ACHN (cell line): ENCODE results near the gene CD68.

Experiments used
- DNase-seq: peaks from one replicate; pipeline ENCODE4 v3.0.0-alpha.2; 2015
- in situ Hi-C: cut with HindIII; loops from 2 replicates; pipeline ENCODE4 v1.10.0; 2017; ENCODE audit warnings: low sequenced_read_pairs, low pct_ligation_motif_present, low pct_unique_long_range_greater_than_20kb

Gene CD68

DNA sequence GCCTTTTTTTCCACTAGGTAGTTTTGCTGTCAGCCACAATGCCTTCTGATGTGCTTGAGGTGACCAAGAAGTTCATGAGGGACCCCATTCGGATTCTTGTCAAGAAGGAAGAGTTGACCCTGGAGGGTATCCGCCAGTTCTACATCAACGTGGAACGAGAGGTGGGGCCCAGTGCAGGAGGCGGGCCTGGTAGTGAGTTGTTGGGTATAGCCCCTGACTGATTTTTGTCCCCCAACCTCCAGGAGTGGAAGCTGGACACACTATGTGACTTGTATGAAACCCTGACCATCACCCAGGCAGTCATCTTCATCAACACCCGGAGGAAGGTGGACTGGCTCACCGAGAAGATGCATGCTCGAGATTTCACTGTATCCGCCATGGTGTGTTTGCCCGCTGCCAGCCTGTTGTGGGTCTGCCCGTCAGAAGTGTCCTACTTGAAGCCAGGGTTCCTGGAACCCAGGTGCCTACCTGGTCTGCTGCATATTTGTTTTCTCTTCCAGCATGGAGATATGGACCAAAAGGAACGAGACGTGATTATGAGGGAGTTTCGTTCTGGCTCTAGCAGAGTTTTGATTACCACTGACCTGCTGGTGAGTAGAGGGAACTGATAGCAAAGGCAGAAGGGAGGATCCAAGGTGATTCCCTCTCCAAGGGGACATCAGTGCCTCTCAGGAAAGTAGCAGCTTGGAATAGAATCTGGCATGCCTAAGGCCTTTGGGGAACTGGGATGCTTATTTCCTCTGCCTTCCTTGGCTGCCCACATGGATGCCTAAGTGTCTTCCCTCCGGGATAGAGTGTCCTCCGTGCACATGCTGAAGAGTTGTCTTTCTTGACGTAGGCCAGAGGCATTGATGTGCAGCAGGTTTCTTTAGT, 1.9 kb upstream of the CD68 start:
- in situ Hi-C loops, result no loop called here
- no peak for DNase-seq

DNA sequence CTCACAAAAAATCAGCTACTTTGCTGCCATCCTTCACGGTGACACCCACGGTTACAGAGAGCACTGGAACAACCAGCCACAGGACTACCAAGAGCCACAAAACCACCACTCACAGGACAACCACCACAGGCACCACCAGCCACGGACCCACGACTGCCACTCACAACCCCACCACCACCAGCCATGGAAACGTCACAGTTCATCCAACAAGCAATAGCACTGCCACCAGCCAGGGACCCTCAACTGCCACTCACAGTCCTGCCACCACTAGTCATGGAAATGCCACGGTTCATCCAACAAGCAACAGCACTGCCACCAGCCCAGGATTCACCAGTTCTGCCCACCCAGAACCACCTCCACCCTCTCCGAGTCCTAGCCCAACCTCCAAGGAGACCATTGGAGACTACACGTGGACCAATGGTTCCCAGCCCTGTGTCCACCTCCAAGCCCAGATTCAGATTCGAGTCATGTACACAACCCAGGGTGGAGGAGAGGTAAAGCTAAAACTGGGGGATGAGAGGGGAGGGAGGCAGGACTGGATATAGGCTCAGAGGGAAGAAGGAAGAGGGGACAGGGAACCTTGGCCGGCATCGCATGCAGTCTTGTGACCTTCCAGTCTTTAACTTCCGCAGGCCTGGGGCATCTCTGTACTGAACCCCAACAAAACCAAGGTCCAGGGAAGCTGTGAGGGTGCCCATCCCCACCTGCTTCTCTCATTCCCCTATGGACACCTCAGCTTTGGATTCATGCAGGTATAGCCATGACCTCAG, 581 bp downstream of the CD68 start:
- DNase-seq, result no peak
- in situ Hi-C loops, result no loop called here

DNA sequence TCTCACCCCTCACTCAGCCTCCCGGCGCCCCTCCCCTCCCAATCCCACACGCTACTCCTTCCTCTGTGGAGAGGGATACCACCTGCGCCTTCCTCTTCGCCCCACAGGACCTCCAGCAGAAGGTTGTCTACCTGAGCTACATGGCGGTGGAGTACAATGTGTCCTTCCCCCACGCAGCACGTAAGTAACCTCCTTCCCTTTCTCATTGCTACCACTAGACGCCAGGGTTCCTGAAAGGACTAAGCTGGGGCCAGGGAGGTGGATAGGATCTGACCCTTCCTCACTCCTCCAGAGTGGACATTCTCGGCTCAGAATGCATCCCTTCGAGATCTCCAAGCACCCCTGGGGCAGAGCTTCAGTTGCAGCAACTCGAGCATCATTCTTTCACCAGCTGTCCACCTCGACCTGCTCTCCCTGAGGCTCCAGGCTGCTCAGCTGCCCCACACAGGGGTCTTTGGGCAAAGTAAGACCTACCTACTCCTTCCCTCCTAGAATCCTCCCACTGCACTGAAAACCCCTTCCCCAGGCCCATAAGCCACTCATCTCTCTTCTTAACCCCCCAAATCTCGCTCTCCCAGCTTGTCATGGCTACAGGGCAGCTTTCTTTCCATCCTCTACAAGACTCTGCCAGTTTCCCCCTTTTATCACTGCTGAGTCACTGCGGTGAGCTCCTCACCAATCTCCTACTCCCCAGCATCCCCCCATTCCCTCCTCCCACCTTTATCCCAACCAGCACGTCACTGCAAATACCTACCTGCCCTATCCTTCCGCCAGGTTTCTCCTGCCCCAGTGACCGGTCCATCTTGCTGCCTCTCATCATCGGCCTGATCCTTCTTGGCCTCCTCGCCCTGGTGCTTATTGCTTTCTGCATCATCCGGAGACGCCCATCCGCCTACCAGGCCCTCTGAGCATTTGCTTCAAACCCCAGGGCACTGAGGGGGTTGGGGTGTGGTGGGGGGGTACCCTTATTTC, 1.5 kb downstream of the CD68 start:
- in situ Hi-C loops, result no loop called here

DNA sequence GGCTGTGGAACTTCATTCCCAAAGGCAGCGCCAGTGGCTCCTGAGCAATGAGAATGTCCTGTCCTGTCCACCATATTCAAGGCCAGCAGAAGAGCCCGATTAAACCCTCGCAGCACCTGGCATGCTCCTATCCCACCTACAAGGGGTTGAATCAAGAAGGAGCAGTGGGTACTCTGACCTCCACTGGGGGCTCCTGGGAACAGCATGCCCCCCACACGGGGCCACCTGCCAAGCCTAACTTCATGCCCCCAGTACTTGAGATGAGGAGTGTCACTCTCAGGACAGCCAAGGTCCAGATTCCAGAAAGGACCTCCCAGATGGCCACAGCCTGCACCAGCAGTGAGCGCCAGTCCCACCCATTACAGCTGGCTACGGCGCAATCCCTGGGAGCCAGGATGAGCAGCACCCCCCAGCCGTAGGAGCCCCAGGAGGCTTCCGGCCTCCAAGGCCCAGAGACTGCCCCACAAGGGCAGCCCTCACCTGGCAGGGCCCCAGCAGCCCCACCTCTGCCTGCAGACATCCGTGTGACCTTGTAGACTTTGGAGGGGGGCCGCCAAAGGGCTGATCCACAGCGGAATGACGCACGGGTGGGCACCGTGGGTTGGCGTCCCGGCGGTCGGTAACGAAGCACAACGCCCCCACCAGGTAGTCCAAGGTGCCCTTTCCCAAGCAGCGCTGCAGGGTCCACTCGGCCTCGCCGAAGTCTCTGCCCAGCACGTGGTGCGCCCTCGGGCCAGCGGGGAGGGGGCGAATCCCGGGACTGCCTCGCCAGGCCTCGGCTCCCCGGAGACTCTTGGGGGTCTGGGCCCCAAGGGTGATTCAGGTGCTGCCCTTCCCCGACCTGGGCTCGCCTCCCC, 3.2 kb downstream of the CD68 start:
- in situ Hi-C loops, result no loop called here
- DNase-seq, result no peak

More for the DNA sequence above, 1.5 kb downstream of the CD68 start:
- no peak for DNase-seq

DNA sequence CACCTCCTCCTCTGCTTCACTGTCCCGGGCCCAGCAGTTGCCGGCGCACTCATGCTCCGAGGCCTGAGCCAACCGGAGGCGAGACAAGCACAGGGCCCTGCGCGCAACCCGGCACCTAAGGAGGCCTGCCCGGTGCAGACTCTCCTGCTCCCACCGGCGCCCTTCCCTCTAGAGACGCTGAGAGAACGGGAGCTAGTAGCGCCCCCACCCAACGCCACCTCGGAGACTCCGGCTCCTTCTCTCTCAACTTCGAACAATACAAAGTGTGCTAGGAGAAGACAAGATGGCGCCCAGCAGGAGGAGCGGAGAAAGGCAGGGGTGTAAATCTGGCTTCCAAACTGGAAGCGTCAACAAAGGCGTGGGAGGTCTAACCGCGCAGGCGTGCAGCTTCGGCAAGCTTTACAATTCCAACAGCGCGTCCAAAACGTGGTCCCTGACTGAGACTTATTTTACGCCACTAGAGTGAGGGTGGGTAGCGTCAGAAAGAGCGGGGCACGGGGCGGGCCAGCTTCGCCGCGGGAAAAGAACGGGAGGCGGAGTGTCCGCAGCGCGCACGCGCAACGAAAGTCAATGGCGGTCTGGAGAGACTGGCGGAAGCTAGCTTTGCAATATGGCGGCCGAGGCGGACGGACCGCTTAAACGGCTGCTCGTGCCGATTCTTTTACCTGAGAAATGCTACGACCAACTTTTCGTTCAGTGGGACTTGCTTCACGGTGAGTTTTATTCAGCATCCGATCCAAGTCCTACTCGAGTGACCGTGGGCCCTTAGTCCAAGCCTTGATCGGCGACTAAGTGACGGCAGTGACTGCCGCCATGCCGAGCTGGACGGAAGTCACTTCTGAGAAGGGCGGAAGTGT, 4.0 kb downstream of the CD68 start, which contains the start of gene MPDU1:
Gene MPDU1 (plus strand): TSS at position 600 of the 857 bp plus-strand sequence. CDS start 11 bp downstream, at position 611.
- peak; percentile 97 for DNase-seq
- in situ Hi-C loops, result no loop called here

DNA sequence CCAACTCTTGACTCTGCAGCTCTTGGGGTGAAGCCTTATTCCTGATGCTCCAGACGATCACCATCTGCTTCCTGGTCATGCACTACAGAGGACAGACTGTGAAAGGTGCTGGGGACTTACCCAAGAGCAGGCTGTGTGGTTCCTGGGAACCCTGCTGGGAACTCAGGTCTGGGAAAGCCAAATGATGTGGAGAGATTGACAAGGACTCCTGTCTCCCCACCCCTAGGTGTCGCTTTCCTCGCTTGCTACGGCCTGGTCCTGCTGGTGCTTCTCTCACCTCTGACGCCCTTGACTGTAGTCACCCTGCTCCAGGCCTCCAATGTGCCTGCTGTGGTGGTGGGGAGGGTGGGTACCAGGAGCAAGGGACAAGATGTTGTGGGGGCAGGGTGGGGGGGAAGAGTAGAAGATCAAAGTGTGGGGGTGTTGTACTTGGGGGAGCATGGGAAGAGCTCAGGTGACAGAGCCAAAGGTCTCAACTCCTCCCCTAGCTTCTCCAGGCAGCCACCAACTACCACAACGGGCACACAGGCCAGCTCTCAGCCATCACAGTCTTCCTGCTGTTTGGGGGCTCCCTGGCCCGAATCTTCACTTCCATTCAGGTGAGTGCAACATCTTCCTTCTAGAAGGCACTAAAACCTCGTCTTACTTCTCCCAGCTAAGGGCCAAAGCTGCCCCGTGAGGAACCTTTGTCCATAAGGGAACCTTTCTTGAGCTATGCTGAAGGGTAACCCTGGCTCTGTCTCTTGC, 7.4 kb downstream of the CD68 start:
- in situ Hi-C loops, result no loop called here
- DNase-seq, result no peak

DNA sequence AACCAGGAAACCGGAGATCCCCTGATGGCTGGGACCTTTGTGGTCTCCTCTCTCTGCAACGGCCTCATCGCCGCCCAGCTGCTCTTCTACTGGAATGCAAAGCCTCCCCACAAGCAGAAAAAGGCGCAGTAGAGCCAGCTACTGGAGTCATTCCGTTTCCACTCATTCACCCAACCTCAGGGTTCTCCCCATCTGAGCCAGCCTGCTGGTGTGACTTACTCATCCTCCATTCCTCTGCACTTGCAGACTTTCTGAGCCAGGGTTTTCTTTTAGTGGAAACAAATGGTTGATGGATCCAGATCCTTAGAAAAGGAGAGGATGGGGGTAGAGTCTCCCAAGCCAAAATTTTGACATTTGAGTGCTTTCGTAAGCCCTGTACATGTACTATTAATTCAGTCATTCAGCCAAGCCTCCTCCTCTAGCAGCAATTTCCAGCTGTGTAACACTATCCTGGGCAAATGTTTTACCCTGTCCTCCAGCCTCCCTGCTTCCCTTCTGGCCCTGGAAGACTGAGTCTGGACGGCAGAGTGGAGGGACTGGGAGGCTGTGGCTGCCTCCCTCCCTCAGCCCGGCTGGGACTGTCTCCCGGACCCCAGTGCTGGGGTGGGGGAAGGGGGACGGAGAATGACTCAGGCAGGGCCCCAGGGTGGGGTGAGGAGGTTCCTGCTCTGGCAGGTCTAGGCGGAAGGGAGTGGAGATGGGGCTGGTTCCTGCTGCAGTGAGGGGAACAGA, 8.1 kb downstream of the CD68 start:
- in situ Hi-C loops, result no loop called here
- peak; percentile 71 for DNase-seq

DNA sequence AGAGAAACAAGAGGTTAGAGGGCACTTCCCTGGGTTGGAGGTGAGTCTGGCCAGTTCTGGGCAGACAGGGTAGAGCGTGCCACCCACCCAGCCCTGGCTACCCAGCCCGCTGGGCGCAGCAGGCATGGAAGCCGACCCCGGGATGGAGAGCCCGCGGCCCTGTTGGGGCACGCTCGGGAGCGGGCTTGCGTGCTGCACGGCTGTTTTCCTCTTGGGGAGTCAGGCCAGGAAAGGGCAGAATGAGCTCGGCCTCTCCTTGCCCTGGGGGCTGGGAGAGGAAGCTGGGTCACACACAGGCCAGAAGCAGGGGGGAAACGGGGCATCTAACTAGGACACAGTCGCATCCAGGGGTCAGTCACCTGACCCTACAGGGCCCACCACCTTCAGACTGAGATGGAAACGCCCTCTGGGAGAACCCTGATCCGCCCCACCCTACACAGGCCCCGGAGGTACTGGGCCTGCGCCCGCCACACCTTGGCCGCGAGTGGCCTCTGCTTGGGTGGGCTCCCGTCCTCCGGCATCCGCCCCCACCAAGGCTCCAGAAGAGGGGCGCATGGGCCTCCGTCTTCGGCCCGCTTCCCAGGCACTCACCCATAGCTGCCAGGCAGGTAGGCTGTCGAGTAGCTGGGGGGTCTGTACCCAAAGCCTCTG, 9.2 kb downstream of the CD68 start:
- in situ Hi-C loops, result no loop called here
- DNase-seq, result no peak

DNA sequence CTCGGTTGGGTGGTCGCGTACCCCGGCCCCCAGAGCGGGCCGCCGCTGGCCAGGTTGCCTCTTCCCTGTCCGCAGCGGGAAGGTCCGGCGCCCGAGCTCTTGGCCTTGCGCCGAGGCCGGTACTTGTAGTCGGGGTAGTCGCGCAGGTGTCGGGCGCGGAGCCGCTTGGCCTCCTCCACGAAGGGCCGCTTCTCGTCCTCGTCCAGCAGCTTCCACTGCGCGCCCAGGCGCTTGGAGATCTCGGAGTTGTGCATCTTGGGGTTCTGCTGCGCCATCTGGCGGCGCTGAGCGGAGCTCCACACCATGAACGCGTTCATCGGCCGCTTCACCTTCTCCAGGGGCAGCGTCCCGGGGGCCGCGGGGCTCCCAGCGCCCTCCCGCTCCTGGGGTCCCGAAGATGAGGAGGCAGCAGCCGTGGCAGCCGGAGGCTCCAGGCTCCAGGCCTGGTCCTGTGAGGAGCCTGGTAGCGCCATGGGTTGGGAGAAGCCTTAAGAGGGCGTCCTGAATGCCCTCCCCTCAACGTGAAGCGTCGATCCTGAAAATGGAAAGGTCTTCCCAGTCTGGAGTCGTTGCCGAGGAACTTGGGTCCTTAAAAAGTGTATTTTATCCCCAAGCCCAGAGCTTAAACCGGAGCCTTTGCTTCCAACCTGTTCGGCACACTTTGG, 9.9 kb downstream of the CD68 start:
- peak; percentile 85 for DNase-seq
- in situ Hi-C loops, result no loop called here

DNA sequence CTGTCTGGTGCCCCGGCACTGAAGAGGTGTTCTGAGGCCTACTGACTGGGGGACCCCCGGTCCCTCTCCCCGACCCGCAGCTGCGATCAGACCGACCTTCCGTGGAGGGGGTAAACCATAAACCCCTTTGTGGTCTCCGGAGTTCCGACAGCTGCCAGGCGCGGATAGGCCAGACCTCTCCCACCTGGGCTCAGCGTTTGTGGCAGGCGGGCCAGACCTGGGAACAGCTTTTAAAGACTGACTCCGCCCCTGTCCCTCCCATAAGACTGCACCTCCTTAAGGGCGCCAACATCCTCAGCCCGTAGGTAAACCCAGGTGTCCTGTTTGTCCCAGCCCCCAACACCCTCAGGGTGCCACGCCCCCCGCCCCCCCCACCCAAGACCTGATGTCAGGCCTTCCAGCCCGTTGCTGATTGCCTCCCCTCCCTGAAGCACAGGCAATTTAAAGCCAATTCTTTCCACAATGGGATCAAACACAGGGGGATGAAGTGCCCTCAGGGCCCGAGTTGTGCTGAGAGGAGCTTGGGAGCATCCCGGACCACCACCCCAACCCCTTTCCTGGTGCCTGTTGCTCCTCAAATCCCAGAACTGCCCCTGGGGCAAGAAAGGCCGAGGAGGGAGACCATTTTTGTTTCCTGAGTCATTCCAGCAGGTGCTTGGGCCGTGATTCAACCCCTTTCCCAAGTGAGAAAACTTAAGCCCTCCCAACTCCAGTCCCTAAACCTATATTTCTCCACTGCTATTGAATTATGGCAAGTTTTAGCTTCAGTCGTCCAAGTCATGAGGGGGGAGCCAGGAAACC, 10.7 kb downstream of the CD68 start, which contains the start of gene SOX15:
Gene SOX15 (minus strand): TSS at position 204 of the 801 bp plus-strand sequence. CDS start 418 bp downstream, outside the sequence.
- peak; percentile 76 for DNase-seq
- in situ Hi-C loops, result no loop called here

DNA sequence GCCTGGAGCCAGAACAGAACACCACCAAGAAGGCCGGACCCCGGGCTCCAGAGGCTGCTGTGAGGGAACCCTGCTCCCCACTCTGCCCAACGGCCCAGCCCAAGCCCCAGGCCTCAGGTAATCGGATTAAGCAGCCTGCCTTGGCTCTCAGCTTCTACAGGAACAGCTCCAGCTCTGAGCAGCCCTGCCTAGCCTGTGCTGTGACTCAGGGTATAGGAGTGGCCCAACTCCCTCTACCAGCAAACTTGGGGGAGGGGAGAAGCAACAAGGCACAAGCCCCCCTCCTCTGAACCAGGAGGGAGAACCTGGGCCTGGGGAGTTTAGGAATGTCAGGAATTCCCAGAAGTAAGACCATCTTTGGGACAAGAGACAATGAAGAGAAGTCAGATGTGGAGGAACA, 11.3 kb downstream of the CD68 start:
- peak; percentile 68 for DNase-seq
- in situ Hi-C loops, result no loop called here

DNA sequence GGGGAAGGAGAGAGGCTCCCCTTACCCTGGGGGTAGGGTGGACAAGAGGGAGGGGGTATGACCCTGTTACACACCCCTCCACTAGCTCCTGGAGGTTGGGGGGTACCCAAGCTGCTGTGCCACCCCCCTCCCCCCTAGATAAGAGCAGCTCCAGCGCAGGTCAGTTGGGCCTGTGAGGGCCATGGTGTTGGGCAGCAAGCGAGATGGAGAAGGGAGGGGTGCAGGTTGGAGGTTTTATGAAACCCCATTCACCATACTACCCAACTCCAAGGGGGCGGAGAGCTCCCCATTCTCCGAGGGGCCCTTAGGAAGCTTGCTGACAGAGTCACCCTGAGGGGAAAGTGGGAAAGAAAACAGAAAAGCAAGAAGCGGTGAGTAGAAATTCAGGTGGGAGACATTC, 12.2 kb downstream of the CD68 start:
- in situ Hi-C loops, result no loop called here
- no peak for DNase-seq

DNA sequence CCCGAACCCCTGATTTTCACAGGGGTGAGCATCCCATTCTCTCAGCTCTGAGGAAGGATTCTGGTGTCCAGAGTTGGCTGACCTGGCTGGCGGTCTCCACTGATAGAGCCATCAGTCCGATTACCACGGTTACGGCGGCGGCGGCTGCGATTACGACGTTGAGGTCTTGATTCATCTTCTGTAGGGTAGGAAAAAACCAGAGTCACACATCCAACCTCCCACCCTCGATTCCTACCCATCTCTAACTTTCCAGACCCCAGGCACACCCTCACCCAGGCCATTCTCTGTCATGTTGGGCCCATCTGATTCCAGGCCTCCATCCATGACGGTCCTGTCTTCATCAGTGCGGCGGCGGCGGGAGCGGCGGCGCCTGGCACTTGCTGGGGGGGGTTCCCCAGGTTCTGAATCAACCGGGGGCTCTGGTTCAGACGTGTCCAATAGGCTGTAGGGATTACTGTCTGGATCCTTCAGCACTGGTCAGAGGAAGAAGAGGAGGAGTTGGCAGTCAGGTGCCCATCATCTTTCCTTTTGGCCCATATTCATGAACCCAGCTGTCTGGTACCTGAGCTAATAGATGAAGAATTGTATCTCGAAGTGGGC, 13.1 kb downstream of the CD68 start:
- in situ Hi-C loops, result no loop called here
- no peak for DNase-seq

DNA sequence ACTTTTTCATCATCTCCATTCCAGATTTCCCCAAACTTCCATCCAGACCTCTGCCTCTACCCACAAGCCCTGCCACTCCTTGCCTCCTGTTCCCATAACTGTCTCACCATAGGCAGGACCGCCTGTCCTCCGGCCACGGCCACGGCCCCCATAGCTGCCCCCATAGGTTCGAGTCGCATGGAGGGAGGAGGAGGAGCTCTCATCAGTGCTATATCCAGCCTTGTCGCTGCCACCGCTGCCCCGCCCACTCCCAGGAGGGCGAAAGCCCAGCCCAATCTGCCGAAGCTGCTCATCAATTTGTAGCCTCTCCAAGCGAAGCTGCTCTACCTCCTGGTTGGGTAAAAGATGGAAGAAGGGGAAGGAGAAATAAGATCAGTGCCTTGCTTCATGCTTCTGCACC, 13.9 kb downstream of the CD68 start:
- in situ Hi-C loops, result no loop called here
- no peak for DNase-seq
